GM12892 (cell line): ENCODE results near the gene STX3.
"Not testable (repeated sequence)": the region's sequence is repeated elsewhere in the genome, so short reads cannot be mapped to it uniquely, and the experiment has no call there.

Source experiments
- DNase-seq: peaks from one replicate; pipeline ENCODE4 v3.0.0; 2011; ENCODE audit not compliant: insufficient read length
- FAIRE-seq: peaks from 2 replicates; lab custom pipeline; 2011; peaks lifted over from hg19 to GRCh38; lab: Jason Lieb, UNC
- POLR2A ChIP-seq: IDR thresholded peaks from 2 replicates; pipeline ENCODE4 v1.6.1; 2011; ENCODE audit warnings: low read depth, low read length, control low read depth
- POLR2AphosphoS5 ChIP-seq: IDR thresholded peaks from 2 replicates; pipeline ENCODE4 v1.6.1; 2011; ENCODE audit warnings: low read depth, low read length, control low read depth
- TAF1 ChIP-seq: IDR thresholded peaks from 2 replicates; pipeline ENCODE4 v1.6.1; 2011; ENCODE audit warnings: low read depth, mild to moderate bottlenecking, control low read depth, low read length, borderline replicate concordance

STX3 gene

DNA sequence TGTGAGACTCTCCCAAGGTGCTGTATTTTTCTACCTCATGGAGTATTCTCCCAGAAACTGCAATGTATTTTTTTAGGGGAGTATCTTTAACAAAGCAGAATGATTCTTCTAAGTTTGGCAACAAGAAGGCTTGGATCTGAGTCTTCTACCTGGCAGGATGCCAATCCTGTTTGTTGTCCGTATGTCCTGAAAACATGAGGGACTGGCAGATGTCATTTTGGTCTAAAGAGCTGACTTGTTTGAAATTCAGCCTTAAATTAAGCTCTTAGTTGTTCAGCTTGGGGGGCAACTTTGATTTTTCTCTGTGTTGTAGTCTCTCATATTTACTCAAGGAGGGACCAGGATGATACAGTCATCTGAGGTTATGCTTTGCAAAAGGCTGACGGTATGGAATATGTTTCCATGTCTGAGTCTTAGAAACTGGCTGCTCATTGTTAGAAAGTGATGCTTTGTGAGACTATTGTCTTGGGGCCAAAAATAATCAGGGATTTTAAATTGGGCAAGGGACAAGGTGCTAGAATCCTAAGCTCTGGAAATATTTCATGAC is 46.1 kb downstream of the STX3 start:
- no peak for FAIRE-seq

DNA sequence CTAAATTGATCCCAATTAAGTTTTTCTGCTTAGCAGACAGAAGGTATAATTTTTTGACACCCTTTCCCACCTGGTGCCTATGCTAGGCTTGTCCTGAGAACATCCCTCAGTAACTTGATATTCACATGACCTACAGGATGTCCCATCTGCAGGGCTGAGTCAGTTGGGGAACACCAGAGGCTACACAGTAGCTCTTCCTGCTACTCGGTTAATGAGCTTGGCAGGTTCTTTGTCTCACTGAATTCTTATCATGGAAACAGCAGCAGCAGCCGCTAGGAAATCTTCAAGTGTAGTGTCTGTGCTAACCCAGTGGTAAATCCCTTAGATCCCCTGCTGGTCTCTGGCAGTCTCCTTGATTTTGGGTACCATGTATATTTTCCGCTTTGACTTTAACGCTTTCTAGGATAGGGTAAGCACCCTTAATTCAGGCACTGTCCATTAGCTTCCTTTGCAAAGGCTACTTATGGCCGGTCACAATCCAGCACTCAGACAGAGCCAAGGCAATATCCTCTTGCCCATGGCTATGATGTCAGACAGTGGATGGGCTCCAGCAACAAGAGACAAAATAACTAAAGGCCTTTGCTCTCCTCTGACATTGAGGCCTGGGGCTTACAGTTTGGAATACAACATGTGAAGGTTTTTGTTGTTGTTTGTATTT is 46.9 kb downstream of the STX3 start:
- no peak for TF ChIP-seq POLR2A
- TF ChIP-seq TAF1: no peak
- TF ChIP-seq POLR2AphosphoS5: no peak
- DNase-seq: no peak
- FAIRE-seq: no peak

More for the DNA sequence above, 46.1 kb downstream of the STX3 start:
- TF ChIP-seq POLR2AphosphoS5: no peak
- TF ChIP-seq POLR2A: no peak
- TF ChIP-seq TAF1: no peak
- DNase-seq: no peak

- FAIRE-seq: peak; percentile 85
- no peak for DNase-seq
- TF ChIP-seq TAF1: no peak
- no peak for TF ChIP-seq POLR2AphosphoS5
- no peak for TF ChIP-seq POLR2A
Observed at GRCh38 chr11:59802639-59803176, 47.5 kb downstream of the STX3 start.

- TF ChIP-seq POLR2A: no peak
- no peak for TF ChIP-seq TAF1
- no peak for TF ChIP-seq POLR2AphosphoS5
- no peak for FAIRE-seq
- no peak for DNase-seq
Observed at GRCh38 chr11:59804061-59804460, 48.9 kb downstream of the STX3 start.

GRCh38 chr11:59807047-59807610 is 52.0 kb downstream of the STX3 start:
- FAIRE-seq (no peak), DNase-seq (no peak)
- TF ChIP-seq POLR2A: no peak
- no peak for TF ChIP-seq POLR2AphosphoS5
- TF ChIP-seq TAF1: no peak

- TF ChIP-seq POLR2A: peak; percentile 87
- peak; percentile 98 for TF ChIP-seq TAF1
- TF ChIP-seq POLR2AphosphoS5: peak; percentile 79
- peak; percentile 73 for DNase-seq
- peak; percentile 93 for FAIRE-seq
Observed at GRCh38 chr11:59810189-59810910, 55.2 kb downstream of the STX3 start, which contains the start of gene MRPL16. Gene MRPL16, minus strand, starts transcription at chr11:59810778. Its CDS starts 120 bp downstream, at chr11:59810658.

DNA sequence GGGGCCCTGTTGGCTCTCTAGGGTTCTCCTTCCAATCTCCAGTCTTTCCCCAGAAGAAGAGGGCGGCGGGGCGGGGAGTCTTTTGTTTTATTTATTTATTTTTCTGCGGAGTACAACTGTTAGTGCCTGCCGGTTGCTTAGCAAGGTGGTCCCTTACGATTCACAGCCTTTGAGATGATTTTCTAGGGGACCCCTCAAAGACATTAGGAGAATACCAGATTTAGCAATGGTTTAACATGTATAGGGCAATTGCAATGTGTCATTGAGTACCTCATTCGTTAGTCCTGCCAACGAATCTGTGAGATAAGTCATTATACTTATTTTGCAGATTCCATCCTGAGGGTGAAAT is 55.7 kb downstream of the STX3 start:
- DNase-seq: no peak
- TF ChIP-seq POLR2A (no peak), TAF1 (no peak), POLR2AphosphoS5 (no peak)
- no peak for FAIRE-seq

DNA sequence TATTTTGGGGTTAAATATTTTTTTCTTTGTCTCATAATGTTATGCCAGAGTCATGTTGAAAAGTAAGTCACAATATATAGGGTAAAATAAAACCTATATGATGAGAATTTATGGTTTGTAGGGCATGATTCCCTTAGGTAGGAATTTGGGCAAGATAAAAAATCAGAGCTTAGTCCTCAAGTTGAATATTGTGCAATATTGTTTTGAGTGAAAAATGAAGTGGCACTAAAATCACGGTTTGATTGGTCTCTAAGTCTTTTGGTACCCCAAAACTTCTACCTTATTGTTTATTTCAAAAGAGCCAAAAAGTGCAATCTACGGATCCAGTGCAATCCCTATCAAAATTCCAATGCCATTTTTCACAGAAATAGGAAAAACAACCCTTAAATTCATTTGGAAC is 57.0 kb downstream of the STX3 start:
- DNase-seq (no peak), FAIRE-seq (no peak)
- no peak for TF ChIP-seq POLR2AphosphoS5
- TF ChIP-seq TAF1: no peak
- TF ChIP-seq POLR2A: no peak

DNA sequence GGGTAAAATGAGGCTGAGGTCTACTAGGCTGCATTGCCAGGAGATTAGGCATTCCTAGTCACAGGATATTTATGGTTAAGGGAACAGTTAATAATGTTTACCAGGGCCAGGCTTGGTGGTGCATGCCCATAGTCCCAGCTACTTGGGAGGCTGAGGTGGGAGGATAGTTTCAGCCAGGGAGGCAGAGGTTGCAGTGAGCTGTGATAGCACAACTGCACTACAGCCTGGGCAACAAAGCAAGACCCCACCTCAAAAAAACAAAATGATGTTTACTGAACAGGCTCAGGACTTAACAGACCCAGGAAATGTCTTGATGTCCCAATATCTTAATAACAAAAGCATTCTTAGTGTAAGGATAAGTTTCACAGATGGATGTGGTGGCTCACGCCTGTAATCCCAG is 58.2 kb downstream of the STX3 start:
- no peak for TF ChIP-seq POLR2A
- TF ChIP-seq POLR2AphosphoS5: no peak
- TF ChIP-seq TAF1: no peak
- DNase-seq: no peak
- no peak for FAIRE-seq

DNA sequence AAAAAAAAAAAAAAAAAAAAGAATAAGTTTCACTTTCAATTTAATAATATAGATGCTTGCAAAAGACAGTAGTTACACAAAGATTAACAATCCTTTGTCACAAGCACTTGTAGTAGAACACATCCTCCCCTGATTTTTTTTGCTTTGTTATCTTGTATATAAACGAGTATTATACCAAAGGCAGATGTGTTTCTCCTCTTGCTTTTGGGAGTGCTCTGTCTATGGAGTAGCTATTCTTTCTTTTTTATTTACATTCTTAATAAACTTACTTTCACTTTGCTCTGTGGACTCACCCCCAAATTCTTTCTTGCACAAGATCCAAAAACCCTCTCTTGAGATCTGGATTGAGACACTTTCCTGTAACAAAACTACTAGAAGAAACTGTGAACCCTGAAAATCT is 58.8 kb downstream of the STX3 start:
- FAIRE-seq (no peak), DNase-seq (no peak)
- TF ChIP-seq POLR2AphosphoS5 (no peak), TAF1 (no peak), POLR2A (no peak)

- FAIRE-seq (no peak), DNase-seq (no peak)
- no peak for TF ChIP-seq TAF1
- no peak for TF ChIP-seq POLR2AphosphoS5
- no peak for TF ChIP-seq POLR2A
Observed at GRCh38 chr11:59815754-59816153, 60.6 kb downstream of the STX3 start.

DNA sequence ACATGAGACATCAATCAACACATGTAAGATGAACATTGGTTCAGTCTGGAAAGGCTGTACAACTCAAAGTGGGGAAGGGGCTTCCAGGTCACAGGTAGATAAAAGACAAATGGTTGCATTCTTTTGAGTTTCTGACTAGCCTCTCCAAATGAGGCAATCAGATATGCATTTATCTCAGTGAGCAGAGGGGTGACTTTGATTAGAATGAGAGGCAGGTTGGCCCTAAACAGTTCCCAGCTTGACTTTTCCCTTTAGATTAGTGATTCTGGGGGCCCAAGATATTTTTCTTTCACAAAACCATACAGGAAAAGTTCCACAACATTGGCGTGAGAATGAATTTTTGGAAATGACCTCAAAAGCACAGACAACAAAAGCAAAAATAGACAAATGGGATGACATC is 61.3 kb downstream of the STX3 start:
- FAIRE-seq, DNase-seq: not testable (repeated sequence)
